HG03060 (cell line): ENCODE data around the gene RUNX1.

ENCODE experiments used
- ATAC-seq: cut with Tn5 transposase; IDR thresholded peaks from one replicate; pipeline ENCODE4 v1.9.1; 2021; ENCODE audit warnings: low read depth, moderate number of reproducible peaks; ENCODE audit not compliant: unreplicated experiment

RUNX1 gene

DNA sequence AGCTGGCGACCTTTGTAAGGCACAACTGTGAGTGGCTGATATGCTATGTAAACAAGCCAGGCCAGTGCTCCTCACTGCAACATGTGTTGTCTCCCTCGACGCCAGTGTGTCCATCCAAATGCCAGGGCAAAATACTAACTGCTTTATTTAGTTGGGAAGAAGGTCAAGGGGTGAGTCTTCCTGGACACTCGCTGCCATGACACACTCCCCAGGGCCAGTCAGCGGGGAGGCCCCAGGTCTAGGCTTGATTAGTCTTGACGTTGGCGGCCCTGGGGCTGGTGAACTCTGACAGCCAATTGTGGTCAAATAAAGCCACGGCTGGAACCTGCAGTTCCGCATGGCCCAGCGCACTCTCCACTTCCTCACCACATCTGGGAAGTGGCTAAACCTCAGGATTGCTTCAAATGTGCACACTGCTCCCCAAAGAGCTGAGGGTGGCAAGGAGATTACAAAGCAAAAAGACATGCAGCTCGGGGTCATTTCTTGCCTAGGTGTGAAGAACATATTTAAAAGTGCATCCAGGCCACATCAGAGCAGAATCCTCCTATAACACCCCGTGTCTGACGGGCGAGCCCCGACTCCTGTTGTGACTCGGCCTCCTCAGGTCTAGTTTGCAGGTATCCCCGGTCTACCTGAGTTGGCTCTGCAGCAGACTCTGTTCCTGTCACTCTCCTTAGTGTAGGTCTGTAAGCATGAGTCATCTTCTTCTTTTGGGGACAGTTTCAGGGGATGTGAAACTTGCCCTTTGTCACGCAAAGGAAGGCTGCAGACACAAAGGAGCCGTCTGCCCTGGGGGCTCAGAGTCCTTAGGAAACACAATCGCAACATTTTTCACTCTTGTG, 183.5 kb downstream of the RUNX1 start:
- ATAC-seq = peak; percentile 72

DNA sequence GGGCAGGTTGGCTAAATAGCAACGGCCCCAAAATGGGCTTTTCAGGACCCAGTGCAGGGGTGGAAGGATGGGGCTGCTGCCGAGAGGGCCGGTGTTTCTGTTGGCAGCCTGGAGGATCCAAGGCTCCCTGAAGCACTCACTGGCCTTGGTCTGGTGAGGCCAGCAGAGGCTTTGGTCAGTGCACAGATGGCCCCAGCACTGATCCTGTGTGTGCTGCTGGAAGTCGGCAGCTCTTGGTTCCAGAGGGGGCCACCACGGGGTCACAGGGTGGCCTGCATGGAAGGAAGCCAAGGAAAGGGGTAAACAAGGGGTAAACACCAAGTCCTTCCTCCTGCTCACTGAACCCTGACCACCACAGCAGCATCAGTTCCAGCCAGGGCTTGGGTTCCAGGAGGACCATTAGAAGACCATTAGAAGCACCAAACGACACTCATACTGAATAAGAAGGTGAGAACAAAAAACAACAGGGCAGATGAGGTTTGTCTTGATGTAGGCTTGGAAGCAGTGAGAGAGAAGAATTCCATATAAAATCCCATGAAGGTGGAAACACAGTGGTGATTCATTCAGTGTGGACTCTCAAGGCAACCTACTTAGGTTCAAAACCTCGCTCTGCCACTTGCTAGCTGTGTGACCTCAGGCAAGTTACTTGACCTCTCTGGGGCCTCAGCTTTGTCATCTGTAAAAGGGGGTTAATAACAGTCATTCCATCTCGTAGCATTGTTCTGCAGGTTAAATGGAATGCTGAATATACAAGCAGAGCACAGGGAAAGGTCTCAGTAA, 184.5 kb downstream of the RUNX1 start:
- no peak for ATAC-seq

DNA sequence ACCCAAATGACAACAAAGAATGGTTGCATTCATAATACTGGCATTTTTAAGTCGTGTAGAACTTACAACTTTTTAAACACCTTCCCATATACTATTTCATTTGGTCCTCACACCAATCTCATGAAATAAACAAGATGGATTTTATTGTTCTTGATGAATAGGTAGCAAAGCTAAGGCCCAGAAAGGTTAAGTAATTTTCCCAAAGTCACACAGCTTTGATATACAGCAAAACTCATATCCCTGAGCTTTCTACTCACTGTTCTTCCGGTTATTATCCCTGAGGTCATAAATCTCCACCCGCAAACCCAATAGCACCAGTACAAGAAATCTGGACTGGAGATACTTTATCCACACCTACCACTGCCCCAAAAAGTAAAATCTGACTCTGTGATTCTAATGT, 186.2 kb downstream of the RUNX1 start:
- ATAC-seq = no peak

DNA sequence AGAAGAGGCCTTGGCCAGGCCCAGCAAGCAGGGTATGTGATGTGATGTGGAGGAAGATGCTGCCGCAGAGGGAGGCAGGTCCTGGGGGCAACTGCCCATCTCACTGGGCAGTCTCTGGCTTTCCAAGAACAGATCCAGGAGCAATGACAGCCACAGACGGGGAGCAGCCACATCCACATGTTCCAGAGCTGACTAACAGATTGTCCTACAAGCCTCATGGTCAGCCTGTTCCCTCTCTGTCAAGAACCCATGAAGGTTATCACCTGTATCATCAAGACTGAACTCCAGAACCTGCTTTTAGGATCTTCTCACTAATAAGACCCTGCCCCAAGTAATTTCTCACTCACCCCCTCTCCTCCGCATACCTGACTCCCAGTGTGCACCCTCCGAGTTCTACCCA, 187.8 kb downstream of the RUNX1 start:
- ATAC-seq = no peak

DNA sequence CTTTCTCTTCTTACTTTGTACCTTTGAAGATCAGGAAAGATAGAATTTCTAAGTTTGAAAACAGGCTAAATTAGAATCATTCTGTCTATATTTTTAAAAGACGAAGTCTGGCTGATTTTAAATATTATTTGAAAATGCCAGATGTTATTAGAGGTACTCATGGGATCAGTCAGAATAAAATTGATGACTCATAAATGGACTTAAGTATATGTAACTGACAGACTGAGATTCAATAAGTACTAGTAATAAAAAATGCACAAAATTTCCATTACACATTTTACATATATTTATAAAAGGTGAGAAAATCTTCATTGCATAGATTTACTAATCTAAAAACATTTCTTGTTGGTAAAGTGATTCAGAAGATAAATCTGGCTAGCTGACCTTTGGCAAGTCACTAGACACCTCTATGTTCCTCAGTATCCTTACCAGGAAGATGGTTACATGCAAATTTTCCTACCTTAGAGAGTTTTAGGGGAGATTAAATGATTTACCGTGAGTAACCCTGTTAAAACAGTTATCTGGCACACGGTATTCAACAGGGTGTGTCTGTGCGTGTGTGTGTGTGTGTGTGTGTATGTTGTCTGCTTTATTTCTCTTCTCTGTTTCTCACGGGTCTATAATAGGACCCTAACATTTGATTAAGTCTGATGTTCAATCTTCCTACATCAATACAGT, 189.0 kb downstream of the RUNX1 start:
- no peak for ATAC-seq

DNA sequence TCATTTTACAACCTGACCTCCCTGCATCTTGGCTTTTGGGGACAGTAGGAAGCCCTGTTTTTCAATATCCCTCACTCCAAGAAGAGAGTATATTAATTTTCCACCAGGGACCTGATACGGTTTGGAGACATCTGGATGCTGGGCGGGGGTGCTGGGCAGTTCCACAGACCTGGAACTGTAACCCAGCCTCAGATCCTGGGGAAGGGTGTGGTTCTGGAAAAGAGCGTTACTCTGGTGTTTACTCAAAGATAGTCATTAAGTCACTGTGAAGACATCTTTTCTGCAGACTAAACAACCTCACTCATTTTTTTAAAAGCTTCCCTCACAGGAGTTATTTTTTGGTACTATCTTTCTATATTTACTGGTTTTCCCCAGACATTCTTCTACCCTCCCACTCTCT, 190.5 kb downstream of the RUNX1 start:
- no peak for ATAC-seq

DNA sequence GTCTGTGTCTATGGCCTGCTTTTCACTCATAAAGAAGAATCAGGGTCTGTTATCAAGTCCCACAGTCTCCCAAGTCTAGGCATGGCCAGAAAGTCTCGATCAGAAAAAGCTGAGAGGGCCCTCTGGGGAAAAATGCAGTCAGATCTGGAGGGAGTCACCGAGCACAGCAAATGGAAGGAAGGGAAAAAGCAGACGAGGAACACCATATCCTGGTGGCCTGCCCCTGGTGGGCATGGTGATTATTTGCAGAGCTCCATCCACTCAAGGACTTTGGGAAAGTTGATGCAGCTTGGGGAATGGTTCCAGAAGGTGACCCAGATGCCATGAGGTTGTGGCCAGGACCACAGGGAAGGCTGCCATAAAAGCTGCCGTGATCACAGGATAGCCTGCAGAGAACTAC, 191.2 kb downstream of the RUNX1 start:
- no peak for ATAC-seq

DNA sequence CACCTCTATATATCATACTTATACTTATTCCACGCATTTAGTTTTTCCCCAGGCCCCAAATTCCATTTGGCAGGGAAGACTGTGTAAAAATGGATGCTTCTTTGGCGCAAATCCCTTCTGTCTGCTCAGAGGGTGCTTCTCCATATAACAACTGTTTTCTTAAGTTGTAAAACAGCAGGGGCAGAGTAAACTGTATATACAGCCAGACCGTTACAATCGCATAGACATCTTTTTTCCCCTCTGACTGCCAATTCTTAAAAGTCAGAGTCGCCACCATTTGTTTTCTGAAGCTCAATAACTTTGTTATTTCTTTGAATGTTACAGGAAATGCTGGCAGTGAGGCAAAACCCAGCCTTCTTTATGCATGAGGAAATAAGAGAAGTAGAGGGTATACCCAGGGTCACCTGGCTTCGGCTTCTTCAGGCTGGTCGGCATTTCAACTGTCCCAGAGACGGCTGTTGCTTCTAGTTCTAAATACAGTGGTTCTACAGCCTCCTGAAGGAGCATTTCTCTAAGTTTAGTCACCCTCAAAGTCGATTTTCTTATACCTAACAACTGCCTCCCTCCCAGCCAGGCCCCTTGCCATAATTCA, 191.9 kb downstream of the RUNX1 start:
- no peak for ATAC-seq

DNA sequence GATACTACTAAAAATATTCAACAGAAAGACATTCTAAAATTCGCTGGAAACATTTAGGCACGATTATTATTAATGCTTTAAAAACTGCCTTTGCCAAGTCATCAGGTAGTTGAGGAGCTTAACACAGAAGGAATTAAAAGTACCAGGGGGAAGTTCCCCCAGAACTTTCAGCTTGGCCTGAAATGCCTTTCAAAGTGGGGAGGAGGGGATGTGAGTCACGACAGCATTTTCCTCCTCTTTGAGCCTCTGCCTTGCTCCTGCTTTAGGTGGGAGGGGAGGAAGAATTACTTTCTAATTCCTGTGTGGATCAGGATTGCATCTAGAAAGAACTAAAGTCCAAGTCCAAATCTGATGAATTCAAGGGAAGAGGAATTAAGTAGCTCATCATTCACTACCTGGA, 196.7 kb downstream of the RUNX1 start:
- ATAC-seq = no peak

DNA sequence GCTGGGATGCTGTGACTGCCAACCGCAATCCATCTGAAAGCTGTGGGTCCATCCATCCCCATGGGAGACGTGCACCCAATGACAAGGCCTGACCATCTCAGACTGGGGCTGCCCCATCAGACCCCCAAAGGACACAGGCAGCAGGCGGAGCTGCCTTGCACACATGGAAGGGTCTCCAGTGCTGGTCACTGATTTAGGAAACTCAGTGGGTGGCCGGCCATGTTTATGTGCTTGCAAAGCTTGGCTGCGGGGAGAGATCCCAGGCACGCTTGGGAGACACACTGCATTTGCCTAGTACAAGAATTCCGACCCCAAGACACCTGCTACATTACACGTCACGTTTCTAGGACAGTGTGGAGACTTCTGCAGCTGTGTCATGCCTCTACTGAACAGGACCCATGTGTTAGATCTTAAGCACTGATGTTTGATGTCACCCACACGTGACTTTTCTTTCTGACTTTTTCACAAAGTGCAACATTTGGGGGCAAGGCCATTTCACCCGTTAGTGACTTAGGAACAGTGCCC, 198.9 kb downstream of the RUNX1 start:
- ATAC-seq = no peak

DNA sequence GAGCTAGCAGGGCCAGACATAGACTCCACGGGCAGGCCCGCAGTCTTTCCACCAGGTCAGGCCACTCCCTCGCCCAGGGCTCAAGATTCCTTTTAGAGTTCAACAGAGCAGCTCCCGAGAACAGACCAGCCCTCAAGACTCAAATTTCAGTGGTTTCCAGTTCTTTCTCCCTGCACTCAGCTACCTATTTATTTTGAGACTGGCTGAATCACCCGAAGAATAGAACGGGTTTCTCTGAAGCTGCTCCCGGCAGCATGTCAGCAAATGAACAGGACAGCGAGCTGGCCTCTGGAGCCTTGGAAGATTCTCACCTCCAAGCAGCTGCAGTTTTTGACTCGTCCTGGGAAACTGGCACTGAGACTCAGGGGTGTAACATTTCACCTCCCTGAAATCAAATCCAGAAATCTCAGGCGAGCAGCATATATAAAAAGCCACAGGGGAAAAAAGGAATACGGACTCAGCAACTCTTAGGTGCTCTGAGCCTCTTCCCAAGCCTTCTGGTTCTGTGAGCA, 202.4 kb downstream of the RUNX1 start:
- no peak for ATAC-seq

DNA sequence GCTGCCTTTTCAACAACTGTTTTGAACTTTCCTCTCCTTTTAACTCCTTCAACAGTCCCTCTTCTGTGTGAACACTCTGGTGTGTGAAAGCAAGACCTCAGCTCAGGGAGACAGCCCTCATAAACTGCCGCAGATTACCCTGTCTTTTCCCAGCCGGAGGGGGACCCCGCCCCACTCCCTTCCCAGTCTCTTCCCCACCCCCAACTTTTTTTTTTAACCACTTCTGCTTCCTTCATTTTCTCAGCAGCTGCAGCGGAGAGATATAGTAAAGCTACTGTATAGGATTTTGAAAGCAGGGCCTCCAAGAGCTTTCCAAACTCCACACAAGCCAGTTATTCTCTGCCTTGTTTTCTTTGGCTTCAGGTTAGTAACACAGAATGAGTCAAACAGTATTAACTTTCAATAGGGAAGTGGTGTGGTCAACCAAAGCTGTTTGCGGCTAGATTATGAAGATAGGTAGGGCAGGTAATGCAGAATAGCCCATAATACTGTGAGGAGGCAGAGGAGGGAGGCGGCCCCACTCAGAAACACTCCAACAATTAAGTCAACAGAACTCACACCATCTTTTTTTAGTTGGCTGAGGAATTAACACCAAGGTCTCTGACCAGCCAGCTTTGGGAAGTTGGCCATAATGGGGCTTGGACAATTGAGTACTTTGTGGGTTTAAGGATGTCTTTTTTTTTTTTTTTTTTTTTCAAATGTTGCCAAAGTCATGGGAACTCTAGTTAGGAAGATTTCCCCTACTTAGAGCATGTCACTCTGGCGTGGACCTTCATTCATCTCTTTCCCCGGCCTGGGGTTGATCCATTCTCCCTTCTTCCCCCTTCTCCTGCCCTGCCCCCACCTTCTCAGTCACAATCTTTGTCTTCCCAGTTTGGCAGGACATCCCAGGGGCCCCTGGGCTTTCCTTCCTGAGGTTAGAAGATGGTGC, 203.3 kb downstream of the RUNX1 start:
- ATAC-seq = peak; percentile 97

DNA sequence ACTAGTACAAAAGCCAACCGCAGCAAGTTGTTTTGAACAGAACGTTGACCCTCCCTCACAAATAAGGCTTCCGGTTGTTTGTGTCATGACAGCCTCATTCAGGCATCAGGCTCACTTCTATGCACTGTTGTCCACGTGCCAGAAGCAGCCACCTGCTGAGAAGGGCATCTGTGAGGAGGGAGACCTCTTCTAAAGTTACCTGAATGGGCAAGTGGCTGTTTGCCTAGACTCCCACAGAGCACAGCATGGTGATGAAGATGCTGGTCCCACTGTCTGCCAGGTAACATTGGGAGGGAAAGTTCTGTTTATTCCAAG, 204.2 kb downstream of the RUNX1 start:
- ATAC-seq = no peak

DNA sequence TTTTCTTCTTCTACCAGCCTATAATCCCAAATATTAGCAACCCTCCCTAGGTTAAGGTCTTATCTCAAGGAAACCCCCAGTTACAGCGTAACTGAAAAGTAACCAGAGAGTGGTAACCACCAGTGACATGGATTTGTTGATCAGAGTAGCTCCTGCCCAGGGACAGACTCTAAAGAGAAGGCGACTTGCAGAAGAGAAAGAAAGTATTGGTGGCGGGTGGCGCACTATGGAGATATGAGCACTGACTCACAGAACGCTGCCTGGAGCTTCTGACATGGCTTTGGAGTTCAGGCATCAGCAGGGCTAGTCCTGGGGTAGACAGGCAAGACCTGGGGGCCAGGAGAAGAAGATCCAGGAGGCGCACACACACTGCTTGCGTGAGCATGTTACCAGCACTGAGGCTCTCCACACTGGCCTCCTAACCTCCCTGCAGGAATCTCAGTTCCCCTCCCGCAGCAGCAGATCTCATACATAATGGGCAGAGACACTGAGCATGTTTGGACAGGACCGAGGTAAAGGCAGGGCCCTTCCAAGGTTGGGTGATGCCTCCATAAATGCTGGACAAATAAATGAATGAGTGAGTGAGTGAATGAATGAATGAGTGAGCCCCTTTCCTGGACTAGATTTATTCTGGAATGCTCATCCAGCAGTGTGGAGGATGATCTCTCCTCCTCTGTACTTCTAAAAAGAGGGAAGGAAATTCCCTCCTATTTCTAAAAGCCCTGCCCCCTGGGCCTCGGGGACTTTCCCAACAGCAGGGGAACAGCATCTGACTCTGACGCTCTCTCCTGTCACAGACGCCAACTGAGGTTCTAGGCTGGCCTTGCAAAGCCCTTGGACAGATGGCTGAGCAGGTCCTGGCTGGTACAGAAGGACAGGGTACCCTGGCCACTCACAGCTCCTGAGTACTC, 204.8 kb downstream of the RUNX1 start:
- no peak for ATAC-seq

DNA sequence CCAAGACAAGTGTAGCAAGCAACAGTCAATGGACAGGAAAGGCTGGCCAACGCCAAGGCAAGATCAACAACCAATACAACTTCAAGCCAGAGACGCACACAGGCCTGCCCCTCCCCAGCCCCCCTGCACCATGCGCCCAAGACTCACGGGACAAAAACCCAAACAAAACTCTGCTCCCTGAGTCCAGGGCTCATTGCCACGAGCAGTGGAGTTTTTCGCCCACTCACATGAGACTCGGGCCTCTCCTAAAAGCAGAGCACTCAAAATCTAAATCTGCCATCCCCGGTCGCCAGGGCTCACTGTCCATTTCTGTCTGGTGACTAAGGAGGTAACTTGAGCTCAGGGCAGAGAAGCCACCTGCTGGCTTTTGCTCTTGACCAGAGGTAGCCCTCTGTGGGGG, 205.5 kb downstream of the RUNX1 start:
- ATAC-seq = no peak

DNA sequence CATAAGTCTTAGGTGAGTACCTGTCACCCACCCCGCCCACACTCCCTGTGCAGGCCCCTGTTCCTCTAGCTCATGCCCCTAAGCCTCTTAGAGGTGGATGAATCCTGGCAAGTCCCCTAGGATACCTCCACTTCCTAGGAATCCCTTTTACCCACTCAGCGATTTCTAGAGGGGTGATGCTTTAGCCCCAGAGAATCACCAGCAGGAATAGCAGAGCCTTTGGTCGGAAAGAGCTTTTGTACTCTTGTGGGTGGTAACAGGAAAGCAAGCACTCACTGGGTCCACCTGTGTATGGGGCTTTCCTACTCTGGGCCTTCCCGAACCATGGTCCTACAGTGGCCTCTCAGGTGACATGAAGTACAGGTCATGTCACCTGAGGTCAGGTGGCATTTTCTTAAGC, 207.9 kb downstream of the RUNX1 start:
- ATAC-seq = no peak

DNA sequence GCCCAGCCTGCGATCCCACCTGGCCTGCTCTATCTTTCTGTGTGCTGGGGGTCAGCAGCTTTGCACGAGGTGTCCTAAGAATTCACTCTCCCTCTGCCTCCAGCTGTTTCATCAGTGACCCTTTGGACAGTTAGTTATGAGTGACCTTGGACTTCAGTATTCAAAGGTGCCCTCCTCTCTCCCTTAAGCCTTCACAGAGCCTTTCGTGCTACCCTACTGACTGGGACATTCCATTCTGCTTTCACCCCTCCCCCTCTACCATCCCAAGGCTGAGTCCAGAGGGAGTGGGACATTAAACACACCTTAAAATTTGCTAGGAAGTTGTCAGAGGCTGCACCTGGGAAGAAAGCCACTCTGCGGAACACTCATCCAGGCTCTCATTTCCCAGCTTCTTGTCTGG, 208.4 kb downstream of the RUNX1 start:
- ATAC-seq = no peak

DNA sequence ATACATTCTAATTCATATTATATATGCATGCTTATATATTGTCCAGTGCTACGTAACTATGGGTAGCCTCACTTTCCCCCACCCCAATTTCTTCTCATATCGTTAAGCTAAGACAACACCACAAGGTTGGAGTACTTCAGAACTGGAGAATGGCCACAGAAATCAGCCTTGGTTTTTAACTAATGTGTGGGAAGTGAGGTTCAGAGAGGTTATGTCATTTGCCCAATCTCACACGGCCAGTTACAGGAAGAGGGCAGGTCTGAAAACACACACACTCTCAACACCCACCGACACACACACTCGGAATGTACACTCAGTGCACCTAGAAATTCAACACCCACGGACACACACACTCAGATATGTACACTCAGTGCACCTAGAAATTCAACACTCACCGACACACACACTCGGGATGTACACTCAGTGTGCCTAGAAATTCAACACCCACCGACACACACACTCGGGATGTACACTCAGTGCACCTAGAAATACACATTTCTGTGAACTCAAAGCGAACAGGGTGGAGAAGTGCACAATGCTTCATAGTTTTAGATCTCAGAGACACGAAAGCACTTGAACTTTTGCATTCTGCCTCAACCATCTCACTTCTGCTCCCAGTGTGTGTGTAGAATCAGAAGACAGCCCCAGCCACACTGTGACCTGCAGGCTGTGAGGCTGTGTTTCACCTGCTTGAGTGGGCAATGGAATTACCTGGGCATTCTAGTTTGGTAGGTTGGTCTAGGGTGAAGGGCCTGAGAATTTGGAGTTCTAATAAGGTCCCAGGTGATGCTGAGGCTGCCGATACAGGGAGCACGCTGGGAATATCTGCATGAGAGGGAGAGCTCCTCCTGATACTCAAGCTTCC, 209.9 kb downstream of the RUNX1 start:
- ATAC-seq = no peak
